Measurements from ENCODE around the gene AFTPH.
A peak's percentile ranks its signal among the peaks of the same experiment; 100 is the strongest.

AFTPH gene

DNA sequence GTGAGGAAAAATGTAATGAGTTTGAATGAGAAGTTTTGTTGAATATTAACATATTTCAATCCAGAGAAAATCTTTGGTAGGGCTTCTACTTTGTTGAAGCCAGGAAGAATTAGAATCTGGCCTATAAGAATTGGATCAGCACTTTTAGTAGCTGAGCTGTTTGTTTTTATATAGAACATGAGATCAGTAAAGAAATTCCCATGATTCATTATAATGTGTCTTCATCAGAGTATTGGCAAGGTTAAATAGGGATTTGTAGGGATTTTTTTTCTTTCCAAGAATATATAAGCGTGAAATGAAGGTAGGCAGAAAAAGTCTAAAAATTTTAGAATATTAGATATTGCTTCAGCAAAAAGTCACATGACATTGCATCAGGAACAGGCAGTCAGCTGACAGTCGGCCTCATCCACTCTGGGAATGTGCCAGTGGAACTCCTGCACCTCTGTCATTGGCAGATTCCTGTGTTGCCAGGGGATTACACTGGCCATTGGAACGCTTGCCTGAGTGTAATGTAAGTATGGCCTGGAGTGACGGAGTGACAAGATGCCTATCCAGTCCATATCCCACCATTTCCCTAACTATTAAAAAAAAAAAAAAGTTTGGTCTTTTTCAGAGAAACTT lies 69.0 kb downstream of the AFTPH start:
- Histone ChIP-seq H3K36me3 (peaks cover 11 to 25% (median 14%) of the 10 kb centered on the region in 3 donors), H3K9me3 (no peaks in the 10 kb centered on the region), H3K4me1 (peaks cover 0 to 19% (median 7%) of the 10 kb centered on the region in 4 donors), H3K4me3 (no peak overlapping the region), H3K27ac (no peak overlapping the region), H3K27me3 (no peaks in the 10 kb centered on the region)
- intact Hi-C loops (cut with DNase I; ENCODE audit: low total_unique reads), result no loop called here
- DNase-seq, result peak in 1 of 2 donors; percentile 56
- TF ChIP-seq CTCF (IDR thresholded peaks at IDR 0.05), result no peak

DNA sequence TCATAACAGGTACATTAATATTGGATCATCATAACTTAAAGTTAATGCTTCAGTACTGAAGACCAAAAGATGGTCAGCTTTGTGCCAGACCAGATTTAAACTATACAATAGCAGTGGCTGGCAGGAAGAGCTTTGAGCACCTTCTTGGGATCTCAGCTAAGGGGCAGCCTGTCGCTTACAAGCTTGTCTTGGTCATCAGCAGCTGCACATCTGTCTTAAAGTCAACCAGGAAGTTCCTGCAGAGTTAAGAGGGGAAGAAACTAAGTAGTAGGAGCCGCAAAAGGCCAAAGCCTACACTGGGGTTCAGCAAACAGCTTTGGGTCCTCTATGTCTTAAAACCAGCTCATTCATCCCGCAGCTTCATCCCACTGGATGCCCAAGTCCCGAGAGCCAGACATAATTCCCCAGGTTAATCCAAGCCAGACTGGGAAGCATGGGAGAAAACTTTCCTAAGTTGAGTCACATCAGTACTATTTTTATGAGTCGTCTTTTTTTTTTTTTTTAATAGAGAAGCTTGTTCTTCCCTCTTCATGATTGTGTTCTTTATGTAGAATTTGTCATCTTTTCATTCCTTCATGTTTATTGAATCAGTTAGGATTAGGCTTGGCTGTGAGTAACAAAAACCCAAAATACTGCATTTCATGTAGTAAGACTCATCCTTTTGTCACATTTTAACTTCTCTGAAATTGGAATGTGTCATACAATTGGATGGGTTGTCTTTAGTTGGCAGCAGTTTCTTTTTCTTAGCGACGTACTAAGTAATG lies 70.3 kb downstream of the AFTPH start:
- Histone ChIP-seq H3K9me3 (no peaks in the 10 kb centered on the region), H3K27me3 (no peaks in the 10 kb centered on the region), H3K36me3 (peaks cover 8 to 19% (median 11%) of the 10 kb centered on the region in 3 donors), H3K4me3 (no peak overlapping the region), H3K4me1 (peaks cover 0 to 19% (median 7%) of the 10 kb centered on the region in 4 donors), H3K27ac (no peak overlapping the region)
- no peak for TF ChIP-seq CTCF (IDR thresholded peaks at IDR 0.05)
- intact Hi-C loops (cut with DNase I; ENCODE audit: low total_unique reads), result no loop called here
- no peak for DNase-seq

GRCh38 chr2:64595397-64596176 lies 71.5 kb downstream of the AFTPH start:
- H3K9me3 ChIP-seq, result no peaks in the 10 kb centered on the region
- peaks cover 8 to 19% (median 11%) of the 10 kb centered on the region in 3 donors for H3K36me3 ChIP-seq
- no peaks in the 10 kb centered on the region for H3K27me3 ChIP-seq
- no peak overlapping the region for H3K4me3 ChIP-seq
- DNase-seq, result no peak
- peak in 1 of 2 experiments; percentile 14 for TF ChIP-seq CTCF (IDR thresholded peaks at IDR 0.05)
- intact Hi-C loops (cut with DNase I; ENCODE audit: low total_unique reads), result no loop called here
- peaks cover 0 to 19% (median 7%) of the 10 kb centered on the region in 4 donors for H3K4me1 ChIP-seq
- no peak overlapping the region for H3K27ac ChIP-seq

DNA sequence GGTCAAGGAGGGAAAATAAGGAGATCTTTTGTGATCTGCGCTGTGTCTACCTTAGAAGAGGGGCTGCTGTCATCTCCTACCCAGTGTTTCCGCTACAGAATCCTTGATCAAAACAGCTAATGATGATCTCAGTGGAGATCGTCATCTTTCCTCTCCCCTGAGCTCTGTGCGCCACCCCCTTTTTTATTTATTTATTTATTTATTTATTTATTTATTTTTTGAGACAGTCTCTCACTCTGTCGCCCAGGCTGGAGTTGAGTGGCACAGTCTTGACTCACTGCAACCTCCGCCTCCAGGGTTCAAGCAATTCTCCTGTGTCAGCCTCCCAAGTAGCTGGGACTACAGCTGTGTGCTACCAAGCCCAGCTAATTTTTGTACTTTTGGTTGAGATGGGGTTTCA lies 74.1 kb downstream of the AFTPH start:
- no peak overlapping the region for H3K27ac ChIP-seq
- no peaks in the 10 kb centered on the region for H3K36me3 ChIP-seq
- intact Hi-C loops (cut with DNase I; ENCODE audit: low total_unique reads), result no loop called here
- no peak for TF ChIP-seq CTCF (IDR thresholded peaks at IDR 0.05)
- peaks cover 0 to 19% (median 7%) of the 10 kb centered on the region in 4 donors for H3K4me1 ChIP-seq
- no peaks in the 10 kb centered on the region for H3K27me3 ChIP-seq
- H3K4me3 ChIP-seq, result no peak overlapping the region
- DNase-seq, result no peak
- H3K9me3 ChIP-seq, result no peaks in the 10 kb centered on the region

GRCh38 chr2:64599469-64599868 lies 75.3 kb downstream of the AFTPH start:
- intact Hi-C loops (cut with DNase I; ENCODE audit: low total_unique reads), result no loop called here
- no peak for DNase-seq

More at GRCh38 chr2:64599469-64599868, 75.3 kb downstream of the AFTPH start:
- no peaks in the 10 kb centered on the region for H3K36me3 ChIP-seq
- no peak overlapping the region for H3K4me3 ChIP-seq
- no peaks in the 10 kb centered on the region for H3K9me3 ChIP-seq
- H3K4me1 ChIP-seq, result peaks cover 0 to 16% (median 5%) of the 10 kb centered on the region in 4 donors
- H3K27ac ChIP-seq, result no peak overlapping the region
- H3K27me3 ChIP-seq, result no peaks in the 10 kb centered on the region
- TF ChIP-seq CTCF (IDR thresholded peaks at IDR 0.05), result no peak

Data from tibial artery (tissue), 4 donors.